ENCODE results near the gene RNF8.

Gene RNF8

DNA sequence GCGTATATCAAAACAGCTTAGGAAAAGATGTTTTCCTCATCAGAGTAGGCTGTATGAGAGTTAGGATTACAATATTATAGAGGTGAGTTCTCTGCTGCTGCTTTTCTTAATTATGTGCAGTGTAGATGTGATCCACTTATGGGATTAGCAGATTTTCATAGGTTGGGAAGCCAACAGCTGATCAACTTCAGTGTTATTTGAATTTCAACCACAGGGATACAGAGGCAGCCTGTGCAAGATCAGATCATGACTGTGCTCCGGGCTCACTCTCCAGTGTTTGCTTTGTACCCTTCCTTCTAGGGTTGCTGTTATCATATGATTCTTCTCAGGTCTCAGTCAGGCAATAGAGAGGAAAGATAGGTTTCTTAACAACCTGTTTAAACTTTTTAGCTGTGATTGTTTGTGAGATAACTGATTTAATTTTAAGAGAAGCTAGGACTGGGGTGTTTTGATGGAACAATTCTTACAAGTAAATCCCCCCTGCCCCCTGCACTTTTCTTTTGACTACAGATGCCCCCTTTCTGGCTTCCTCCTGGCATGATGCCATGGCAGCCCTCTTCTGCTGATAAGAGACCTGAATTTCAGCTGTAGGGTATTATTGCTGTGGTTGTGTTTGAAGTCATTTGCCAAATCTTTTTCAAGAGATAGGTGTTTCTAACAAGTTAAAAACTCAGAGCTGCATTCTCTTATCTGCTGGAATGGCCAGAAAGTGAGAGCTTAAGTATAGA lies 8.5 kb downstream of the RNF8 start:
- DNase-seq = no peak

- DNase-seq = no peak
These were observed 12.0 kb downstream of the RNF8 start for GRCh38 chr6:37365791-37366190.

GRCh38 chr6:37366910-37367309 lies 13.1 kb downstream of the RNF8 start:
- DNase-seq = no peak

GRCh38 chr6:37368961-37369320 lies 15.2 kb downstream of the RNF8 start:
- DNase-seq = peak; percentile 8 to 59 (median 50)

GRCh38 chr6:37369321-37370201 lies 15.8 kb downstream of the RNF8 start:
- DNase-seq = no peak

DNA sequence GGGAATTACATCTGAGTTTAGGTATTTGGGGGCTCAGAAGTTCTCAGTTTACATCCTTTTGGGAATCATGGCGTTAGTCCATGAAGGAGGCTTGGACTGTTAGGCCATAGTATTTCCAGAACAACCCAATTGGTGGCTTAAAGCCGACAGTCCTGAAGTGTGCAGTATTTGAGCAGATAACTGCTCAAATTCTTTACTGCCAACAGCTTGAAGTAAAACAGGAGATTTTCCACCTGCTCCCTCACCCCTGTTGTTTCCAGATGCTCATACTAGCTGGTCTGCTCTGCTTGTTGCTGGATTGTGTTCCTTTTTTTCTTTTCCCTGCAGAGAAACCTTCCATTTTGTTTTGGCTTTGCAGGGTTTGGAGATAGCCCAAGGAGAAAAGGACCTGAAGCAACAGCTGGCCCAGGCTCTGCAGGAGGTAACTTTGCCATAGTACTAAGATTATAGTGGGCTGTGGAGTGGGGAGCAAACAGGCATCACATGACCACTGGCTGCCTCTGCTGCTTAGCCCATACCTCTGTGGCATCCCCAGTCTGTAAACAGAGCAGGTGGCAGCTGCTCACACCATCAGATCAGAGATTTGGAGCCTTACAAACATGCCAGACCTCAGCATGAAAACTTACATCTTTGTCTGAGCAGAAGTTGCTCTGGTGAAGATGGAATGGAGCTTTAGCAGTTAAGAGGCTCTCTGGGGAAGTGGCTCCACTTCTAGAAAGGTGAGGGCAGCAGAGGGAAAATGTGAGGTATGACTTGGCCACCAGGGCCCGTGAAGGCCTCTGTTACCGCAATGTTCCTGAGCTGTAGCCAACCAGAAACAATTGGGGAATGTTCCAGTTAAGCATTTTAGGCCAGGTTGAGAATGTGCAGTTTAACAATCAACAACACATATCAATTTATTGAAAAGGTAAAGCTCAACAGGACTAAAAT lies 17.6 kb downstream of the RNF8 start:
- DNase-seq = no peak

DNA sequence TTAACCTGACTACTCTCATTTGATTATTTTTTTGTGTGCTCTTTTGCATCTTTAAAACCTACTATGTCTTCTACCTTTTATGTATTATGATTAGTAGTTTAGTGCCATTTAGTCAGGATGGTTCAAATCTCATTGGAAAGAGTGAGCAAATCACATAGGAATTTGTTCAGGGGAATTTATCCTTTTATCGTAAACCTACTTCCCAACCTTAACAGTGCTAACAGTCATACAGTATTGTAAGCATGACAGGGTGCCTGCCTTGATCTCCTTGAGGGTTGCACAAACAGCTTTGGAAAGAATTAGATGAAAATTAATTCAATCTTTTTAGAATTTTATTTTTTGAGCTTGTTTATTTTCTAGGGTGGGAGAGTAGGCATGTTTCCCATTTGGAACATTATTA lies 18.3 kb downstream of the RNF8 start:
- no peak for DNase-seq

DNA sequence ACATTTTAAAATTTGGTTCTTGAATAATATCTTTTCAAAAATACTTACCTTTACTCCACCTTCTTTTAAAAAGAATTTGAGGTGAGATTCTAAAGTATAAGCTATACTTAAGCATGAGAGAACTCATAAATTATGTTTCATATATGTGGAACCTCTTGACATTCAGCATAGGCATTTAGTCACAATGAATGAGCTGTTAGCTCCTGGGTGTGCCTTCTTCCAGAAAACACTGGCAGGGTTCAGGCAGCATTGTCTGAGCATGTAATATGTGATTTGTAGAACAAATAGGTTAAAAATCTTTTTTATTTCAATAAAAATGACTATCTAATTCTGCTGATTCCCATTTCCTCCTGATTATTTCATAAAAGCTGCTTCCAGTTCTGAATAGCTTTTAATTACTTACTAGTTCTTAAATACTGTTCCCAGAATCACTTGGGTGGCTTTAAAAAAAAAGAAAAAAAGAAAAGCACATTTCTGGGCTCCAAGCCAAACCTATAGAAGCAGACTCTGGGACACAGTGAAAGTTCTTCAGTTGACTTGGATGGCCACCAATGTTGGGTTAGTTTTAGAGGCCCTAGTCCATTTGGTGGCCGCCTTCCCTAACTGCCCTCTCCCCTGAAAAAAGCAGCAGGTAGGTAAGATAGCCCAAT lies 20.2 kb downstream of the RNF8 start:
- no peak for DNase-seq

GRCh38 chr6:37375376-37375775 lies 21.6 kb downstream of the RNF8 start:
- DNase-seq = no peak

- DNase-seq = no peak
These were observed 22.4 kb downstream of the RNF8 start for GRCh38 chr6:37376078-37376743.

DNA sequence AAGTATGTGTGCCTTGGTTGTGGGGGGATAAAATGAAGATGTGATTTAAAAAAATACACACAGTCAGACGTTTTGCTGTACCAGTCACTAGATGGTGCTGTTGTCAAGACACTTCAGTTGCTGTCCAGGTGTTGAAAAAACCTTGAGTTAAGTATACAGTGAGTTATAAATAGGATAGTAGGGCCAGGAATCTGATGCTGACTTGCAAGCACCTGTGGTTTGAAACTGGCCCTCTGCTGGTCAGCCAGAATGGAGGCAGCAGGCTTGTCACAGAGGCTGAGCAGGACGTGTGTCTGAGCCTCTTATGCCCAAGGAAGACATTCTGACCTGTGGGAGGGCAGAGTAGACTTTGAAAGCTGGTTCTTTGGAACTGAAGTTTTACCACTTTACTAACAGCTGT lies 27.8 kb downstream of the RNF8 start:
- DNase-seq = peak; percentile 15 to 39 (median 22)

GRCh38 chr6:37382994-37383765 lies 29.4 kb downstream of the RNF8 start:
- no peak for DNase-seq

GRCh38 chr6:37388578-37388977 lies 34.8 kb downstream of the RNF8 start:
- DNase-seq = no peak

GRCh38 chr6:37389857-37390256 lies 36.1 kb downstream of the RNF8 start:
- no peak for DNase-seq

DNA sequence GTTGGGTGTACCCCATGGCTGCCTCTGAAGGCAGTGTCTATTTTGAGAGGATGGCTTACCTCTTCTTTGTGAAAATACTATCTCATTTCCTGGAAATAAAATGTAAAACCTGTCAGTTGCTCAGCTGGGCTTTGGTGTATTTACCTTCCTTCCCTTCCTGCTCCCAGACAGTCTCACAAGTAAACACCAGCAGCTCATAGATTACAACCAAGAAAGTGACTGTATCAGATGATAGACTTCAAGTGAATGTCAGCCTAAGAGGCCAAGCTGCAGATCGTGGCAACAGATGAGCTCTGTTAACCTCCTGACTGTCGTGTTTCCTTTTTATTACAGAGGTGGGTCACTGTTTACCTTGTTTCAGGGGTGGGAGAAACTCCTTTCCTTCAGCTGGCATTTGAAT lies 37.3 kb downstream of the RNF8 start:
- DNase-seq = no peak

- no peak for DNase-seq
These were observed 39.0 kb downstream of the RNF8 start for GRCh38 chr6:37392821-37393220.

DNA sequence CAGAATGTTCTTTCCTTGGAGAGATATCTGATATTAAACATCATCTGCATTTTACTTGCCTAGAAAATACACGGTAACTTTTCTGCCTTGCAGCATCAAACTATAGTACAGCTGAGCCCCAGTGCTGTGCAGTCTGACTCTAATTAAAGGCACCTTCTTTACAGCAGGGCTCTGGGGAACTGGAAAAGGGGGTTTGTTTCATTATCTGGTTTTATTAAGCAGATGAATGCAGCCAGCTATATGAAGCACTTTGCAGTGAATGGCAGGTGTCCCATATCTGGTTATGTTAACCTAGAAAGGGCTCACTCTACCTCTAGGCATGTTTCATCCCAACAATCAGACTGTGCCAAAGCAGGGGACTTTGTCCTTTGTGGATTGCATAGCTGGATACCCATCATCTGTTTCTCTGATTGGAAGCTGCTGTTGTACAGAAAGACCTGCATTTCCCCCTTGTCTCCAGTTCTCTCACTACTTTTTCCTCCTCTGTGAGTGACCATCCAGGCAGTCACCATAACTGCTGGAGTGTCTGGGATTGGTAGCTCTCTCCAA lies 39.7 kb downstream of the RNF8 start:
- DNase-seq = no peak

GRCh38 chr6:37396571-37397180 lies 42.9 kb downstream of the RNF8 start:
- DNase-seq = no peak

DNA sequence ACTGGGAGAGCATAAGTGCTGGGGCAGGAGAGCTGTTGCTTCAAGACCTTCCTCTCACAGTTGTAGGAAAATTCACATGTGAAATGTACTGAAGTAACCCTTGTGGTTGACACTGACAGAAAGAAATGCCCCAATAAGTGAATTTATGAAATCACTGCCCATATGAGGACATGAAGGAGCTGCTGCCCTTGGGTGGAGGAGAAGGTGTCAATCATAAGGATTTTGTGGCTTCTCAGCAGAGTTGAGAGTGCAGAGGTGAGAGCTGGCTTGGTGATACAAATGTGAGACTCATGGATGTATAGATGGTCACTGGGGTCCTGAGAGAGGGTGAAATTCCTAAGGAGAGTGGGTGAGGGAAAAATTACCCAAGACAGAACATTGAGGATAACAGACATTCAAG lies 45.3 kb downstream of the RNF8 start:
- DNase-seq = peak in 1 of 4 experiments; percentile 5

DNA sequence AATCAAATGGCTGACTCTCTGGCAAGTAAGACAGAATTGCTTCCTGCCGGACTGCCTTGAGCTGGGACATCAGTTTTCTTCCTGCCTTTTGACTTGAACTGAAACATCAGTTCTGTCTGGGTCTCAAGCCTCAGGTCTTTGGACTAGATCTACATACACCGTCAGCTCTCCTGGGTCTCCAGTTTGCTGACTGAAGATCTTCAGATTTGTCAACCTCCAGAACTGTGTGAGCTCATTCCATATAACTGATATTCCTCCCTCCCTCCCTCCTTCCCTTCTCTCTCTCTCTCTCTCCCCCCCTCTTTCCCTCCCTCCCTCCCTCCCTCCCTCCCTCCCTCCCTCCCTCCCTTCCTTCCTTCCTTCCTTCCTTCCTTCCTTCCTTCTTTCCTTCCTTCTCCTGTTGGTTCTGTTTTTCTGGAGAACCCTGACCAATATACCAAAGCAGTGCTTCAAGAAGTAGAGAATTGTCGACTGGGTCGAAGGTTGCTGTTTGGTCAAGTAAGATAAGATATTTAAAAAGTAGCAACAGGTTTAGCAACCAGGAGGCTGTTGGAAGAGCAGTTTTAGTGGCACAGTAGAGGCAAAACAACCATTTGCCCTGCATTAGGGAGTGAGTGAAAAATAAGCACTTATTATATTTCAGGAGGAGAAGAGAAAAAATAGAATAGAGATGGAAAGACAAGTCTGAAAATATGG lies 46.2 kb downstream of the RNF8 start:
- no peak for DNase-seq

Data from suppressor macrophage (primary cell).